Brain pericyte (primary cell): ENCODE measurements around the gene CACNA1C.

Source experiments
- DNase-seq: peaks from one replicate; pipeline ENCODE4 v3.0.0-alpha.2; 2012; ENCODE audit warnings: low read depth, low spot score

Gene CACNA1C

GRCh38 chr12:2297658-2298057 is 244.9 kb downstream of the CACNA1C start:
- no peak for DNase-seq

GRCh38 chr12:2298556-2299200 is 245.9 kb downstream of the CACNA1C start:
- DNase-seq: no peak

GRCh38 chr12:2299206-2299605 is 246.4 kb downstream of the CACNA1C start:
- no peak for DNase-seq

GRCh38 chr12:2300168-2300567 is 247.4 kb downstream of the CACNA1C start:
- DNase-seq: no peak

GRCh38 chr12:2300886-2301285 is 248.1 kb downstream of the CACNA1C start:
- DNase-seq: no peak

GRCh38 chr12:2301531-2302461 is 249.0 kb downstream of the CACNA1C start:
- DNase-seq: no peak

GRCh38 chr12:2302711-2303580 is 250.2 kb downstream of the CACNA1C start:
- DNase-seq: no peak

GRCh38 chr12:2304223-2304622 is 251.4 kb downstream of the CACNA1C start:
- no peak for DNase-seq

DNA sequence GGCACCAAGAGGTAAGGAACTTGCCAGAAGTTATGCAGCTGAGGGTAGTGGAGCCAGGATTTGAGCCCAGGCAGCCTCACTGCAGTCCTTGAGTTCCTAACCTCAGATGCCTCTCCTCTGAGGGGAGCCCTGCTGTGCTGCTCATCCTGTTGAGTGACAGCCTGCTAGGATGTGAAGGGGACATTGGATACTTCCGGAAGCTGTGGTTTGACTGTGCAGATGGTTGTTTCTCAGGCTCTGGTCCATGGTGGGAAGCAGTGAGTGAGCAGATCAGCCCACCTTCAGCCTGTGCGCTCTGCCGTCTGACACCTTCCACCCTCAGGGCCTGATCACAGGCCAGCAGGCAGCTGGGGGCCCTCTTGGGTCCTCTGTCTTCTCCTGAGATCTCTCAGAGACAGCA is 253.2 kb downstream of the CACNA1C start:
- no peak for DNase-seq

DNA sequence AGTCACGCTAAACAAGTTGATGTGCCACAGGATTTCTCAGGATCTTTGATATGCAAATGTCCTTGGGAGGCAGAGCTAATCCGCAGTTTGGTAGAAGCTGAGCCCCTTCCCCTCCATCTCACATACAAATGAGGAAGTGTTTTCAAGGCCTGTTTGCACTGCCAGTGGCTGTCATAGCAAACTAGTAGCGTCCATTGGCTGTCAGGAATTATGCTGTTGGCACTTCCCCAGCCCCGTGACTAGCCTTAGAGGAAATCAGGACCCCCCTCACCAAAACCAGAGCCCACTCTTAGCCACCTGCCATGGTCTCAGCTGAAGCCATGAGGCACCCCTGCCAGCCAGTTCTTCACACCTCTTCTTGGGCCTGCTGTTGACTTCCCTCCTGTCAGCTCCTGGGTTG is 253.9 kb downstream of the CACNA1C start:
- no peak for DNase-seq

- no peak for DNase-seq
Observed at GRCh38 chr12:2307550-2307949, 254.8 kb downstream of the CACNA1C start.

DNA sequence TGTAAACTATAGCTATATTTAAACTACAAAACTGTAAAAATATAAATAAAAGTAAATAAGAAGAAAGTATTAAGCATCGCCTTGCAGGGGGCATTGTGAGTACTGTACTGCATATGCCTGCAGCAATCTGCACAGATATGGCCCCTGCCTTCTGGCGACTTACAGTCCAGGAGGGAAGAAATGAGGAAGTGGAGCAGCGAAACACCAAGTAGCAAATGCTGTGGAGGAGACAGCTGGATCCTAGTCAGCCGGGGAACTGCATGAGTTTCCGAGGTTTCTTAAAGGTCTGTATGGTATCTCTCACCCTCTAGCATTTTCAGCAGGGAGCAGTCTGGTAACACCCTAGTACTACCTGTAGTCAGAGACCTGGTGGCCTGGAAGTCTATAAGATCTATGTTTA is 256.9 kb downstream of the CACNA1C start:
- DNase-seq: no peak

DNA sequence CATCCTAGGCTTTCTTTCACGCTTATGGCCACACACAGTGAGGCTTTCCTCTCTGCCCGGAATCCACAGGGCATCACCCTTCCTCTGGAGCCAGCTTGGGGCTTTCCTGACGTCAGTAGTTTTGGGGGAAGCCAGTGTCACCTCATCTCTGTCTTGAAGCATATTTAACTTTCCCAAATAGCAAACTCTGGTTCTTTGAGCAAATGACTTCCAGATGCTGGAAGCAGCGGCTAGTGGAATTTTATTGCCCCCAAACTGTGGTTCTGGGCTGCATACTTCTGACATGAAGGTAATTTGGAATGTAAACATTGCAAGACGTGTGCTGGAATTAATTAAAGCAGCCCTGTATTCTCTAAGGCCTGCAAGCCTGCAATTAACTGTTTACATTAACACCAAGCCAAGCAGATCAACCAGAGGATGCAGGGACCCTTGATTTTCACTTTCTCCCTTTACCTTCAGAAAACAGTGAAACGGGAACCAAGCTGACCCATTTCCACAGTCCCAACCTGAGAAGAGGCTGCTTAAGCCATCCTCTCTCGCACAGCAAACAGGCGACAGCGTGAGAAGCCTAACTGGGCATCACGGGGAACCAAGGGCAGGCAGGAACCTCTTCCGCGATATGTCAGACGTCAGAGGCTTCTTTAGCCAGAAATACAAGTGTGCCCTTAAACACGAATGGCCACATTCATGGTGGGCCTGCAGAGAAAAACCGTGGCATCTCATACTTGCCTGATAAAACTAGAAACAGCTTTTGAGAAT is 258.4 kb downstream of the CACNA1C start:
- peak; percentile 46 for DNase-seq

- DNase-seq: no peak
Observed at GRCh38 chr12:2312175-2312574, 259.4 kb downstream of the CACNA1C start.

DNA sequence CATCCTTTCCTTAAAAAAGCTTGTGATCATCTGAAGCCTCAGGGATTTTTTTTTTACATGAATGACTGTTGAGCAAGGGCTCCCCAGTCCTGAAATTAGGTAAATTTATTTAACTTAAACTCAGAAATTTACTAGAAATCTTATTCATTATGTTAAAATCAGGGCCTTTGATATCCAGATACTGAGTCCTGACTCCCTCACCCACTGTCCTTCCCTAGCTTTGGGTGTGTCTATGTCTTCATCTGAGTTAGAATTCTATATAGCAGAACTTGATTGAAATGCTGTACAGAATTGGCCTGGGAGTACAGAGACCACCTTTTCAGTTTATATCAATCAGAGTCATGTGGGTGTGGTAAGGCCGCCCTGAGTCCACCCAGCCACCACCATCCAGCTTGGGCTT is 260.0 kb downstream of the CACNA1C start:
- DNase-seq: no peak

DNA sequence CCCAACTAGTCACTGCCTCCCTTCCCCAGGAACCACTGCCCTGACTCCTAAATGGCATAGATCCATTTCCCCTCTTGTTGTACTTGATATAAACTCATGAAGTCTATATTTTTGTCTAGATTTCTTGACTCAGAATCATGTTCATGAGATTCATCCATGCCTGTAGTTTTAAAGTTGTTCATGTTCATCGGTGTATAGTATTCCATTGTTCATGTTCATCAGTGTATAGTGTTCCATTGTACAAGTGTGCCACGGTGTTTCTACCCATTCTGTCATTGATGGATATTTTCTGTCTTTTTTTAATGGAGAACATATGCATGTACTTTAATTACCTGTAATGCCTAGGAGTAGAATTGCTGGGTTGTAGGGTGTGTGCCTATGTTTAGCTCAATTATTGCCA is 261.7 kb downstream of the CACNA1C start:
- no peak for DNase-seq

GRCh38 chr12:2317772-2318171 is 265.0 kb downstream of the CACNA1C start:
- DNase-seq: no peak

DNA sequence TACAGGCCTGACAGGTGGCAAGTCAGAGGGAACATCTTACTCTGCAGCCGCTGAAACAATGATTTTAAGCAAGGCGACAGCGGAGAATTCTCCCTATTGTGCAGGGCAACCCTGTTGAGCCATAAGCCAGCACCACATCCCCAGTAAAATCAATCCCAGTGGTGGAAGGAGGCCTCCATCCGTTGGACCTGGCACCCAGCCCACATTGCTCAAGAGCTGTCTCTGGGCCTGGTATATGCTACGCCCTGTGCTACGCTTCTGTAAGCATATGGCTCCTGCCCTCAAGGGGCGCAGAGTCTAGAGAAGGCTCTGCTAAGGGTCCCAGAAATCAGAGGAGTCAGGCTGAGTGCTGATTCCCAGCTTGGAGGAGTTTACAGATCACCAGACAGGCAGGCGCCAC is 265.5 kb downstream of the CACNA1C start:
- no peak for DNase-seq

DNA sequence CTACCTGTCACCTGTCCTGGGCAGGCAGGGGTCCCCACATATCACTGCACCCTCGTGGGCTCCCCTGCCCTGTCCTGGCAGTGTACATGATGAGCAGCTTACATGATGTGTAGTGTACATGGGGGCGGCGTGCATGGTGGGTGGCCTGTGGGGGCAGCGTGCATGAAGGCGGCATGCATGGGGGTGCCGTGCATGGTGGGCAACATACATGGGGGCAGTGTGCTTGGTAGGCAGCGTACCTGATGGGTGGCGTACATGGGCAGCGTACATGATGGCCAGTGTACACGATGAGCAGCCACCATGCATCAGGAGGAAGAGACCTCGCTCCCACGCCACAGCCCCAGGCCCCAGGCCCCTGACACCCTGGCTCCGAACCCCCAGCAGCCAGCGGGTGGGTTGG is 266.3 kb downstream of the CACNA1C start:
- no peak for DNase-seq

- no peak for DNase-seq
Observed at GRCh38 chr12:2319737-2320506, 267.1 kb downstream of the CACNA1C start.

GRCh38 chr12:2320841-2321240 is 268.1 kb downstream of the CACNA1C start:
- DNase-seq: no peak
